ENCODE results near the gene PAX3.

The PAX3 gene

DNA sequence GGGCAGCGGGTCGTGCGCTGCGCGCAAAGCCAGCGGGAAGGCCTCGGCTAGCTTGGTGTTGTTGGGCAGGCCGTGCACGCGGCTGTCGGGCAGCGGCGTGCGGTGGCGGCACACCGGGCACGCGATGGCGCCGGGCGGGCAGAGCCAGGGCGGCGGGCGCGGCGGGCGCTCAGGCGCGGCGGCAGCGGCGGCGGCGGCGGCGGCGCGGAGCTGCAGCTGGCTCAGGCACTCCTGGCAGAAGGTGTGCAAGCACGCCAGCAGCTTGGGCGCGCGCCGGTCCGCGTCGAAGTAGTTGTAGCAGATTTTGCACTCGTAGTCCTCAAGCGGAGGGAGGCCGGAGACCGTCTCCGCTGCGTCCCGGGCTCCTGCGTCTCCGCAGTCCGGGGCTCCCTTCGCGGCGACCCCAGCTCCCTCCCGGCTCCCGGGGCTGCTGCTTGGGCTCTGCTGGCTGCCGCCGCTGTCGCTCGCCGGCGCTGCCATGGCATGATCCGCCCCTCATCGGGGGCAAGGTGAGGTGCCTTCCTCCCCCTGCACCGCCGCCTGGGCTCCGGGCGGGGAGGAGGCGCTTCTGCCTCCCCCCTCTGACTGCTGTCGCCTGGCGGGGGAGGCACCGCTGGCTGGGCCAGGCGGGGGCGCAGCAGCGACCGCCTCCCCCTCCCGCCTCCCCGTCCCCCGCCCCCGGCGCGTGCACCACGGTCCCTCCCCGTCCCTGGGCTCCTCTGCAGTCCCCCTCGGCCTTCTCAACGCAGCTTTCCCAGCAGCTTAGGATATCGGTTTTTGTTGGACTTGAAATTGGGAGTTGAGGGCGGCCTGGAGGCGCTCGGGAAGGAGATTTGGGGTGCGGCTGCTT is 21.0 kb upstream of the PAX3 start:
- Histone ChIP-seq H3K36me3 (ENCODE audit: control insufficient read depth, insufficient read depth, low read length) (no peaks in the 10 kb centered on the region), H3K4me1 (ENCODE audit: control insufficient read depth, insufficient read depth, low read length) (peaks cover 7% of the 10 kb centered on the region), H3K9ac (ENCODE audit: low read length) (no peak overlapping the region), H3K9me3 (ENCODE audit: control insufficient read depth, low read length) (no peaks in the 10 kb centered on the region), H3K27me3 (ENCODE audit: control insufficient read depth, insufficient read depth, low read length) (peaks cover 53% of the 10 kb centered on the region), H3K4me3 (ENCODE audit: low read length) (no peak overlapping the region)

DNA sequence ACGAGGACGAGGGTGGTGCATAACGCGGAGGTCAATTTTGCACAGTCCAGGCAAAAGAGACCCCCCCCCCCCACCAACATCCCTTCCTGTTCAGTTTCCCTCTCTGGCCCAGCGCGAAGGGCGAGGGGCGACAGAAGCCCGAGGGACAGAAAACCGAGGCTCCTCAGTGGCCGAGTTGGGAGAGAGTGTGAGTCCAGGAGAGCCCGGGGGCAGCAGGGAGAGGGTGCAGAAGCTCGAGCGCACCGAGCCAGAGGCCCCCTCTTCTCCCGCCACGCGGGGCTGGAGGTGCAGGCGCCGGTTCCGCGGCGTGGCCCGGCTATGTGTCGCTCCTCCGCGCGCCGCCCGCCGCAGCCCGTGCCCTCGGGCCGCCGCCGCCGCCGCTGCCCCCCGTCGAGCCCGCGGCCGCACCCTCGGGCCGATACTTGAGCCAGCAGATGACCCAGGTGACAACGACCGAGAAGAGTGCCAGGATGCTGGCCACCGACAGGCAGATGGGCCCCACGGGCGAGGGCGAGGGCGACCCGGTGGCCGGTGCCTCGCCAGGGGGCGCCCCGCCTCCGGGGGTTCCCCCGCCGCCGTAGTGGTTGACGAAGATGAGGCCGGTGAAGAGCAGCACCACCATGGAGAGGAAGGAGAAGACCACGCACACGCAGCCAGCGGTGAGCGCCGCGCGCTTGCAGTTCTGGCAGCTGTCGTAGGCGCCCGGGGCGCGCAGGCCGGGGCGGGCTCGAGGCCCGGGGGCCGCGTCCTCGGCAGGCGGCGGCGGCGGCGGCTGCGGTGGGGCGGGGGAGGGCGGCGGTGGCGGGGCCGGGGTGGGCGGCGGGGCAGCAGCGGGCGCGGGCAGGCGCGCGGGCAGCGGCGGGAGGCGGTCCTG is 20.2 kb upstream of the PAX3 start:
- no peak overlapping the region for H3K9ac ChIP-seq (ENCODE audit: low read length)
- H3K36me3 ChIP-seq (ENCODE audit: control insufficient read depth, insufficient read depth, low read length), result no peaks in the 10 kb centered on the region
- H3K27me3 ChIP-seq (ENCODE audit: control insufficient read depth, insufficient read depth, low read length), result peaks cover 58% of the 10 kb centered on the region
- H3K4me1 ChIP-seq (ENCODE audit: control insufficient read depth, insufficient read depth, low read length), result peaks cover 7% of the 10 kb centered on the region
- H3K4me3 ChIP-seq (ENCODE audit: low read length), result peak overlapping the region; percentile 51
- no peaks in the 10 kb centered on the region for H3K9me3 ChIP-seq (ENCODE audit: control insufficient read depth, low read length)

DNA sequence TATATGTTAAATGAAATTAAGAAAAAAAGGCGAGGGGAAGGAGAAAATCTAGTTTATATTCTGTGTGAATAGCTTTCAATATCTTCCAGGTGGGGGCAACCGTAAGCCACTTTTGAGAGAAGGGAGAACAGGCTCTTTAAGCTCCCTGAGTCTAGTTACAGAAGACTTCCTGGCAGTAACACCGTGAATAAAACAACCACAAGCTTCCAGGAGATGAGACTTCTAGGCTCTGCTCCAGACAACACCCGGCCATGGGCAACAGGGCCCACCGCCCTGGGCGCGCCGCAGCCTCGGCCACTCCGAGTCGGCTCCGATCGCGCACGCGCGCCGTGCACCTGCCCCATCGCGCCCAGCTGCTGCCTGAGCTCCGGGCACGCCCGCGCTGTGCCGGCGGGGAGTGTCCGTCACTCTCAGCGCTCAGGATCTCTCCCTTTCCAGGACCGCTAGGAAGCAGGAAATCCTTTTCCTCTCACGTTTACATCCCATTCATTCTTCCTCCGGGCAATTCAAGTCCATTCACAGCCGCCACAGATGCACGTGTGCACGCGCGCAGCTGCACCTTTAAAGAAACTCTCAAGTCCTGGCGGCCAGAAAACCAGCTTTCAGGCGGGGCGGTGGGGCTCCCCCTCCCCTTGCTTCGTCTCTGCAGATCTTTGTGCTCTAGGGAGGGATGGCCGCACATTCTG is 19.4 kb upstream of the PAX3 start:
- H3K36me3 ChIP-seq (ENCODE audit: control insufficient read depth, insufficient read depth, low read length), result no peaks in the 10 kb centered on the region
- peaks cover 7% of the 10 kb centered on the region for H3K4me1 ChIP-seq (ENCODE audit: control insufficient read depth, insufficient read depth, low read length)
- H3K9ac ChIP-seq (ENCODE audit: low read length), result no peak overlapping the region
- H3K4me3 ChIP-seq (ENCODE audit: low read length), result peak overlapping the region; percentile 51
- H3K9me3 ChIP-seq (ENCODE audit: control insufficient read depth, low read length), result no peaks in the 10 kb centered on the region
- peaks cover 63% of the 10 kb centered on the region for H3K27me3 ChIP-seq (ENCODE audit: control insufficient read depth, insufficient read depth, low read length)

DNA sequence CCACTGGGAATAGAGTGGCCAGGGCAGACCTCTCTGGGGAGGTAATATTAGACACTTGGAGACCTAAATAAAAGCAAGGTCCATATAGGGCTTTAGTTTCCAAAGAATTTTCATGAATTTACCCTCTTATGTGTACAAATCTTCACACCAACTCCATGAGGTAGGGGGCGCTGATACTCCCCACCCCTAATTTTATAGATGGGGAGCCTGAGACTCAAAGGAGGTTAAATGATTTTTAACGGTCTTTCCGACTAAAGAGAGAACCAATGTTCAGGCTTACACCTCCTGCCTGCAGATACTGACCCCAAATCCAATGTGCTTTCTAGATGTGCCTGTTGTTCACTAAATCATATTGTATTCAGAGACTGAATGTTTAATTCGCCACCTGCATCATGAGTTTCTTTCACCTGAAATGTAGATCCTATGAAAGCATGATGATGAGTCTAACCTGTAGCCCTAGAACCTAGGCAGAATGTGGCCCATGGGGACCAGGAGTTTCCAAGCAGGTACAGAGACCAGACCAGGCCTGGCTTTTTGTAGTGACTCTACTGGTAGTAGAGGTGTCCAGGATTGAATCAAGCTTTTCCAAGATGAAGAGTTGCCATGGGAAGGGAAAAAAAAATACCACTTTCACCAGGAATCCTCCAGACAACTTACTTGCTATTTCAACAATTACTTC is 16.8 kb upstream of the PAX3 start:
- Histone ChIP-seq H3K9me3 (ENCODE audit: control insufficient read depth, low read length) (no peaks in the 10 kb centered on the region), H3K4me3 (ENCODE audit: low read length) (no peak overlapping the region), H3K36me3 (ENCODE audit: control insufficient read depth, insufficient read depth, low read length) (no peaks in the 10 kb centered on the region), H3K9ac (ENCODE audit: low read length) (no peak overlapping the region), H3K27me3 (ENCODE audit: control insufficient read depth, insufficient read depth, low read length) (peaks cover 72% of the 10 kb centered on the region), H3K4me1 (ENCODE audit: control insufficient read depth, insufficient read depth, low read length) (peaks cover 7% of the 10 kb centered on the region)

DNA sequence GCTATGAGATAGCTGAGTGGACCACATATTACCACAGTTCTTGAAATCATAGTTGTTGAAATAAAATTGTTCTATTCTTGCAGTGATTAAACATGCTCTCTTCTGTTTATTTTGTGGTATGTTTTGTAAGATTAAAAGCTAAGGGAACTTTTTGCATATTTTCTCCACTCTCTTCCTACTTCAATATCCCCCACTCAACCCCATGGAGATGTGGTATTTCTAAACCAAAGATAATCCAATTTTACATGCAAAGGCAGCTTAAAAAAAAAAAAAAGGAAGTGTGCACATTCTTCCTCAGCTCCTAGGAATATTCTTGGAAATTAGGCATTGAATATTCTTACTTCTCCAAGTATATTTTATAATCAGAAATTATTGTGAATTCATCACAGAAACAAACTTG is 15.0 kb upstream of the PAX3 start:
- H3K9ac ChIP-seq (ENCODE audit: low read length), result no peak overlapping the region
- H3K4me3 ChIP-seq (ENCODE audit: low read length), result no peak overlapping the region
- no peaks in the 10 kb centered on the region for H3K9me3 ChIP-seq (ENCODE audit: control insufficient read depth, low read length)
- peaks cover 84% of the 10 kb centered on the region for H3K27me3 ChIP-seq (ENCODE audit: control insufficient read depth, insufficient read depth, low read length)
- H3K4me1 ChIP-seq (ENCODE audit: control insufficient read depth, insufficient read depth, low read length), result peaks cover 7% of the 10 kb centered on the region
- no peaks in the 10 kb centered on the region for H3K36me3 ChIP-seq (ENCODE audit: control insufficient read depth, insufficient read depth, low read length)

DNA sequence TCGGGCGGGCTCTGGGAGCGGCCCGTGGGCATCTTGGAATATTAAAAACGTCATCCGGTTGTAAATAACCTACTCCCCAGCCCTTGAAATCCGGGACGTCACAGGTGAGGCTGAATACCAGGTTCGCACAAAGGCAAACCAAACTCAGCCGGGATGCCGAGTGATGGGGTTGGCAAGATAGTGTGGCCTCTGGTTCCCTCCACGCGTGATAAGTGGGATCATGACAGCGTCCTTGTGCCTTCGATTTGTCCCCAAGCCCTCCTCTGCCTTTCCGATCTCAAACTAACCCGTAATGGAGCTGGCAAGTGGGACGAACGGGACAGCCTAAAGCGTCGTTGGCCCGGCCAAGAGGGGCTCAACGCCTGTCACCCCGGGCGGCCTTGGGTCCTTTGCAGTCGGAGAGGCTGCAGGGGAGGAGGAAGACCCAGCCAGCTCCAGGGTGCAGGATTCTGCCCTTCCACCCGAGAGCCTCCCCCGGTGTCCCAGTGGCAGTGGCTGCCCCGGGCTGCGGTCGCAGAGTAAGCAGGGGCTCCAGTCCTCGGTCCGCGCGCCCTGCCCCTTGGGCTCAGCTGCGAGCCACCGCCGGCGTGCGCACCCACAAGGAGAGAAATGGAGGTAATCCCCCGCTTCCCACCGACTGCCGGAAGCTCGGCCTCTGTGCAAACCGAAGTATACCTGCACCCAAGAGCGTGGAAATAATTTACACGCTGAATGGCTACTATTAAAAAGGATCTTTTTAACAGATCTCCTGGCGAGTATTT is 13.4 kb upstream of the PAX3 start:
- peaks cover 5% of the 10 kb centered on the region for H3K4me1 ChIP-seq (ENCODE audit: control insufficient read depth, insufficient read depth, low read length)
- no peaks in the 10 kb centered on the region for H3K9me3 ChIP-seq (ENCODE audit: control insufficient read depth, low read length)
- H3K4me3 ChIP-seq (ENCODE audit: low read length), result no peak overlapping the region
- H3K27me3 ChIP-seq (ENCODE audit: control insufficient read depth, insufficient read depth, low read length), result peaks cover 95% of the 10 kb centered on the region
- H3K9ac ChIP-seq (ENCODE audit: low read length), result no peak overlapping the region
- H3K36me3 ChIP-seq (ENCODE audit: control insufficient read depth, insufficient read depth, low read length), result no peaks in the 10 kb centered on the region

DNA sequence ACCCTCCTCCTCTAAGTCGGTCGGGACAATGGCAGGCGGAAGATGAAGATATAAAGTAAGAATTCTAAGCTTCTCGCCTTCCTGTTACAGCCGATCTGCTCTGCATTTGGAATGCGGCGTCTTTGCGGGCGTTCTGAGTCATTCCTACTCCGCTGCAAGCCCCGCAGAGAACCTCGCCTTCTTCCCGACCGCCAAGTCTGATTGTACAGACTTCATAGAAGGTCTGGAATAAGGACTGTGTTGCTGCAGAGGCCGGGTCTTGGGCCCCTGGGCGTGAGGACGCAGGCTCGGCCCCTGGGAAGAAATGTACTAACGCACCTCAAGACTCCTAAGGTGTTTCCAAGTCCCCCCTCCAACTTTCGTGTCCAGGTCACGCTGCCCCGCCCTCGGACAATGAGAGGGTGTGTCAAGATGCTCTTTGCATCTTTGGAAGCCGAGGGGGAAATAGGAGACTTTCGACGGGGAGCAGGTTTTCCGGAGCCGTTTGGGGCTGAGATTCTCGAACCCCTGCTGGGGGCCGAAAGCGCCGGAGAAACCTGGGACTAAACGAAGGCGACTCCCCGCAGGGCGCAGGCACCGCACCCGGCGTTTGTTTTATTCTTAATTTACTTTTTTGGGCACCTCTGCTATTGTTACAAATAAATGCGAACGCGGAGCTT is 12.7 kb upstream of the PAX3 start:
- Histone ChIP-seq H3K4me1 (ENCODE audit: control insufficient read depth, insufficient read depth, low read length) (peaks cover 12% of the 10 kb centered on the region), H3K9ac (ENCODE audit: low read length) (no peak overlapping the region), H3K9me3 (ENCODE audit: control insufficient read depth, low read length) (no peaks in the 10 kb centered on the region), H3K27me3 (ENCODE audit: control insufficient read depth, insufficient read depth, low read length) (peaks cover 98% of the 10 kb centered on the region), H3K4me3 (ENCODE audit: low read length) (no peak overlapping the region), H3K36me3 (ENCODE audit: control insufficient read depth, insufficient read depth, low read length) (no peaks in the 10 kb centered on the region)

DNA sequence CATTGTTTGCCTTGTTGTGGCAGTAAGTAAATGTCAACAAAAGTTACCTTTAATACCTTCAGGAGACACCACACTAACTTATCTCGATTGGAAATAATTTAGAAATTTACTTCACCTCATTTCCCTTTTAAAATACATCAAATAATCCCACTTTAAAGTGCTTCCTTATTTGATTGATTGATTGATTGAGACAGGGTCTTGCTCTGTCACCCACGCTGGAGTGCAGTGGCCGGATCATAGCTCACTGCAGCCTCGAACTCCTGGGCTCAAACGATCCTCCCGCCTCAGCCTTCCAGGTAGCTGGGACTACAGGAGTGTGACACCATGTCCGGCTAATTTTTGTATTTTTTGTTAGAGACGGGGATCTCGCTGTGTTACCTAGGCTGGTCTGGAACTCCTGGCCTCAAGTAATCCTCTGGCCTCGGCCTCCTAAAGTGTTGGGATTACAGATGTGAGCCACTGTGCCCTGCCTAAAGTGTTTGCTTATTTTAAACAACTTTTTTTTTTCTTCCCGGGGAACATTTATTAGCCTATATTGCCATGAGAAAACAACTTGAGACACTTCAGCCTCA is 12.0 kb upstream of the PAX3 start:
- H3K4me3 ChIP-seq (ENCODE audit: low read length), result no peak overlapping the region
- peaks cover 18% of the 10 kb centered on the region for H3K4me1 ChIP-seq (ENCODE audit: control insufficient read depth, insufficient read depth, low read length)
- H3K36me3 ChIP-seq (ENCODE audit: control insufficient read depth, insufficient read depth, low read length), result no peaks in the 10 kb centered on the region
- H3K9ac ChIP-seq (ENCODE audit: low read length), result no peak overlapping the region
- peaks cover 99% of the 10 kb centered on the region for H3K27me3 ChIP-seq (ENCODE audit: control insufficient read depth, insufficient read depth, low read length)
- H3K9me3 ChIP-seq (ENCODE audit: control insufficient read depth, low read length), result no peaks in the 10 kb centered on the region

DNA sequence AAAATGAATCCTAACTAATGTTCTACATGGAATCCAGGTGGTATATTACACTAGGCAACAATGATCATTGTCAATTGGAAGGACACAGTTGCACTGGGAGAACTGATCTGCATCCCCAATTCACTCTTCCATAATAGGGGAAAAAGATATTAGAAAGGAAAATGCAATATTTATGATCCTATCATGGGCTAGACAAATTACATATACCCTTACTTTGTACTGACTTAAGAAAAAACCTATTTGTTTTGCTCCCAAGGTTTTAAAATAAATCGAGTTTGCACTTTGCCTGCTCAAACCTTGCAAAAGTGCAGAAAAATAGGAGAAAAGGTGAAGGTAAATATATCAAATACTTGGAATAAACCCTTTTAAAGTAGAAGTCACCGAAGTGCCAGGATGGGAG is 11.0 kb upstream of the PAX3 start:
- H3K4me1 ChIP-seq (ENCODE audit: control insufficient read depth, insufficient read depth, low read length), result peaks cover 28% of the 10 kb centered on the region
- H3K9ac ChIP-seq (ENCODE audit: low read length), result no peak overlapping the region
- peaks cover 100% of the 10 kb centered on the region for H3K27me3 ChIP-seq (ENCODE audit: control insufficient read depth, insufficient read depth, low read length)
- H3K4me3 ChIP-seq (ENCODE audit: low read length), result no peak overlapping the region
- H3K9me3 ChIP-seq (ENCODE audit: control insufficient read depth, low read length), result no peaks in the 10 kb centered on the region
- H3K36me3 ChIP-seq (ENCODE audit: control insufficient read depth, insufficient read depth, low read length), result no peaks in the 10 kb centered on the region

DNA sequence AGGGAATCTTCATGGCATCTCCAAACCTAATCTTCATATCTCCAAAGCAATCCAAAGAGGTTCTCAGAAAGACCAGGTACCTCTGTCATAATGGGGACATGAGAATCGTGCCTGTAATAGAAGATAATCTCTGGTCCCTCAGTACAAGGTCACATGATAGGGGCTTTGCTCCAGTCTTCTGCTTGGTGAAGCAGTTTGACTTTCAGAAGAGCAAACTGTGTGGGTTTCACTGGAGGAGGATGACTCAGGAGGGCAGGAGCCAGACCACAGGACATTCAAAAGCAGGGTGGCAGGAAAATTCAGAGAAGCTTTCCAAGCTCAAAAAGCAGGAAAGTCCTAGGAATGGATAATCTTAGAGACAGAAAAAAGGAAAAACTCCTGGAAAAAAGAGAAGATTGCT is 10.6 kb upstream of the PAX3 start:
- Histone ChIP-seq H3K27me3 (ENCODE audit: control insufficient read depth, insufficient read depth, low read length) (peaks cover 100% of the 10 kb centered on the region), H3K9me3 (ENCODE audit: control insufficient read depth, low read length) (no peaks in the 10 kb centered on the region), H3K4me3 (ENCODE audit: low read length) (no peak overlapping the region), H3K36me3 (ENCODE audit: control insufficient read depth, insufficient read depth, low read length) (no peaks in the 10 kb centered on the region), H3K9ac (ENCODE audit: low read length) (no peak overlapping the region), H3K4me1 (ENCODE audit: control insufficient read depth, insufficient read depth, low read length) (peaks cover 30% of the 10 kb centered on the region)

Measured in mucosa of stomach (tissue), 1 donor.